ENCODE measurements around the gene C10orf95.
A peak's percentile ranks its signal among the peaks of the same experiment; 100 is the strongest.

The C10orf95 gene

GRCh38 chr10:102423372-102423968 is 27.9 kb downstream of the C10orf95 start:
- TF ChIP-seq CTCF (IDR thresholded peaks at IDR 0.05): no peak
- no peaks in the 10 kb centered on the region for H3K27me3 ChIP-seq (ENCODE audit: control insufficient read depth, insufficient read depth, low read length)
- H3K9me3 ChIP-seq (ENCODE audit: control insufficient read depth, low read length): no peaks in the 10 kb centered on the region
- peak overlapping the region; percentile 76 for H3K4me2 ChIP-seq (ENCODE audit: low read length)
- no peak overlapping the region for H2AFZ ChIP-seq
- H3K4me3 ChIP-seq (ENCODE audit: low read depth, low read length): no peak overlapping the region
- H3K4me1 ChIP-seq: peaks cover 10% of the 10 kb centered on the region
- H3K79me2 ChIP-seq: peaks cover 27% of the 10 kb centered on the region
- no peak overlapping the region for H3K9ac ChIP-seq
- no peak overlapping the region for H3K27ac ChIP-seq
- H3K36me3 ChIP-seq (ENCODE audit: control insufficient read depth, insufficient read depth, low read length): no peaks in the 10 kb centered on the region

GRCh38 chr10:102422545-102423129 is 28.7 kb downstream of the C10orf95 start:
- peaks cover 20% of the 10 kb centered on the region for H3K79me2 ChIP-seq
- peak overlapping the region; percentile 85 for H3K4me3 ChIP-seq (ENCODE audit: low read depth, low read length)
- peak overlapping the region; percentile 95 for H2AFZ ChIP-seq
- H3K27ac ChIP-seq: peak overlapping the region; percentile 98
- no peaks in the 10 kb centered on the region for H3K36me3 ChIP-seq (ENCODE audit: control insufficient read depth, insufficient read depth, low read length)
- peak; percentile 92 for TF ChIP-seq CTCF (IDR thresholded peaks at IDR 0.05)
- no peaks in the 10 kb centered on the region for H3K27me3 ChIP-seq (ENCODE audit: control insufficient read depth, insufficient read depth, low read length)
- H3K4me2 ChIP-seq (ENCODE audit: low read length): peak overlapping the region; percentile 76
- H3K9me3 ChIP-seq (ENCODE audit: control insufficient read depth, low read length): no peaks in the 10 kb centered on the region
- H3K9ac ChIP-seq: no peak overlapping the region
- peaks cover 15% of the 10 kb centered on the region for H3K4me1 ChIP-seq

GRCh38 chr10:102421757-102422512 is 29.4 kb downstream of the C10orf95 start:
- H3K4me1 ChIP-seq: peaks cover 15% of the 10 kb centered on the region
- peak overlapping the region; percentile 95 for H2AFZ ChIP-seq
- H3K4me3 ChIP-seq (ENCODE audit: low read depth, low read length): peak overlapping the region; percentile 85
- peaks cover 14% of the 10 kb centered on the region for H3K79me2 ChIP-seq
- peak overlapping the region; percentile 76 for H3K4me2 ChIP-seq (ENCODE audit: low read length)
- TF ChIP-seq CTCF (IDR thresholded peaks at IDR 0.05): no peak
- H3K27me3 ChIP-seq (ENCODE audit: control insufficient read depth, insufficient read depth, low read length): no peaks in the 10 kb centered on the region
- no peaks in the 10 kb centered on the region for H3K36me3 ChIP-seq (ENCODE audit: control insufficient read depth, insufficient read depth, low read length)
- H3K9ac ChIP-seq: peak overlapping the region; percentile 64
- peak overlapping the region; percentile 98 for H3K27ac ChIP-seq
- no peaks in the 10 kb centered on the region for H3K9me3 ChIP-seq (ENCODE audit: control insufficient read depth, low read length)

GRCh38 chr10:102421507-102421756 is 29.9 kb downstream of the C10orf95 start:
- Histone ChIP-seq H3K27me3 (ENCODE audit: control insufficient read depth, insufficient read depth, low read length) (no peaks in the 10 kb centered on the region), H3K9ac (peak overlapping the region; percentile 64), H3K79me2 (peaks cover 9% of the 10 kb centered on the region), H3K36me3 (ENCODE audit: control insufficient read depth, insufficient read depth, low read length) (no peaks in the 10 kb centered on the region), H3K27ac (peak overlapping the region; percentile 98), H3K4me1 (peaks cover 15% of the 10 kb centered on the region), H3K4me2 (ENCODE audit: low read length) (peak overlapping the region; percentile 76), H3K9me3 (ENCODE audit: control insufficient read depth, low read length) (no peaks in the 10 kb centered on the region), H3K4me3 (ENCODE audit: low read depth, low read length) (peak overlapping the region; percentile 85), H2AFZ (peak overlapping the region; percentile 95)
- TF ChIP-seq CTCF (IDR thresholded peaks at IDR 0.05): no peak
